HG03354 (cell line): ENCODE measurements around the gene POLR2E.

Source experiments
- ATAC-seq: cut with Tn5 transposase; IDR thresholded peaks from one replicate; pipeline ENCODE4 v1.9.1; 2021; ENCODE audit warnings: mild to moderate bottlenecking; ENCODE audit not compliant: unreplicated experiment, poor library complexity, severe bottlenecking

POLR2E gene

DNA sequence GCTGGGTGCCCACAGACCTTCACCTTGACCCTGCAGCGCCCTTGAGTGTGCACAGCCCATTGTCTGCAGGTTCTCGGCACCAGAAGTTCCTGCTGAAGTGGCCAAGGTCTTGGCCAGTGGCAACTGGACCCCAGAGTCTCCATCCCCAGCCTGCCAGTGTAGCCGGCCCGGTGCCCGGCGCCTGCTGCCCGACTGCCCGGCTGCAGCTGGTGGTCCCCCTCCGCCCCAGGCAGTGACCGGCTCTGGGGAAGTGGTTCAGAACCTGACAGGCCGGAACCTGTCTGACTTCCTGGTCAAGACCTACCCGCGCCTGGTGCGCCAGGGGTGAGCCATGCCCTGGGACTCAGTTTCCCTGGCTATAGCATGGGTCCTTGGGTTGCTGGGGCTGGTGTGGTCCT is 40.1 kb downstream of the POLR2E start:
- ATAC-seq = no peak

DNA sequence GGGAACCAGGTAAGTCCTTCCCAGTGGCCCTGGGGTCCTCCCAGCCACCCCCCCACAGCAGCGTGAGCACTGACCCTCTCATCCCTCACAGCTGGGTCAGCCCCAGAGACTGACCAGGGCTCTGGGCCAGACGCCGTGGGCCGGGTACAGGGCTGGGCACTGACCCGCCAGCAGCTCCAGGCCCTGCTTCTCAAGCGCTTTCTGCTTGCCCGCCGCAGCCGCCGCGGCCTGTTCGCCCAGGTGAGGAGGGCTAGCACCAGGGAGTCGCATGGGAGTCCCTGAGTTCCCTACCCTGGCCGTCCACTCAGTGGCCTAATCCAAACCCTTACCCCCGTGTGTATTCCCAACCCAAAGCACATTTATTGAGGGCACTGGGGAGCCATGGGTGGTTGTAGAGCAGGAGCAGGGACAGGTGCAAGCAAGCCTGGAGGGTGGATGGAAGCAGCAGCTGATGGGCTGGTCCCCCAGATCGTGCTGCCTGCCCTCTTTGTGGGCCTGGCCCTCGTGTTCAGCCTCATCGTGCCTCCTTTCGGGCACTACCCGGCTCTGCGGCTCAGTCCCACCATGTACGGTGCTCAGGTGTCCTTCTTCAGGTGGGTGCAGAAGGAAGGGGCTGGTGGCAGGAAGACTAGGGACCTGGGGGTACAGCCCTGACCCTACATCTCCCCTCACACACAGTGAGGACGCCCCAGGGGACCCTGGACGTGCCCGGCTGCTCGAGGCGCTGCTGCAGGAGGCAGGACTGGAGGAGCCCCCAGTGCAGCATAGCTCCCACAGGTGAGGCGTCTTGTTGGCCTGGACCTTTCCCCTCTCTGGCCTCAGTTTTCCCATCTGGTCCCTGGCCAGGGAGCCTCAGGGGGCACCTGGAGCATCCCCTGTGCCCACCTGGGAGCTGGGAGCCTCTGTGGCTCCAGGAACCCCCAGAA is 40.8 kb downstream of the POLR2E start:
- no peak for ATAC-seq

- no peak for ATAC-seq
These were observed 41.7 kb downstream of the POLR2E start for GRCh38 chr19:1053176-1054101.

GRCh38 chr19:1052349-1052975 is 42.7 kb downstream of the POLR2E start:
- ATAC-seq = no peak

DNA sequence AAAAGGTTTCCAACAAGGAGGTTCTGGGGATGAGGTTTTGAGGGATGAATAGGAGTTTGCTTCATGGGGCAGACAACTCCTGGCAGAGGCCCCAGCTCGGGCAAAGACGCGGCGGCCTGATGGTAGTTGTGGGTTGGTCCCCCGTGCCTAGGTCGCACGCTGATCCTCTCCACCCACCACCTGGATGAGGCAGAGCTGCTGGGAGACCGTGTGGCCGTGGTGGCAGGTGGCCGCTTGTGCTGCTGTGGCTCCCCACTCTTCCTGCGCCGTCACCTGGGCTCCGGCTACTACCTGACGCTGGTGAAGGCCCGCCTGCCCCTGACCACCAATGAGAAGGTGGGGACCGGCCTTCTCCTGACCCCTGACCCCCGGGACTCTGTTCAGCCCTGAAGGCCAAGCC is 43.4 kb downstream of the POLR2E start:
- ATAC-seq = no peak

- ATAC-seq = no peak
These were observed 44.0 kb downstream of the POLR2E start for GRCh38 chr19:1050989-1051788.

DNA sequence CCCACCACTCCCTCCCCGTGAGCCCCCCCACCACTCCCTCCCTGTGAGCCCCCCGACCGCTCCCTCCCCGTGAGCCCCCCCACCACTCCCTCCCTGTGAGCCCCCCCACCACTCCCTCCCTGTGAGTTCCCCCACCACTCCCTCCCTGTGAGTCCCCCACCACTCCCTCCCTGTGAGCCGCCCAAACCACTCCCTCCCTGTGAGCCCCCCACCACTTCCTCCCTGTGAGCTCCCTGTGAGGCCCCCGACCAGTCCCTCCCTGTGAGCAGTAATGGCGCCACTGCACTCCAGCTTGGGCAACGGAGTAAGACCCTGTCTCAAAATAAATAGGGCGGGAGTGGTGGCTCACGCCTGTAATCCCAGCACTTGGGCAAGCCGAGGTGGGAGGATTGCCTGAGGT is 45.4 kb downstream of the POLR2E start:
- ATAC-seq = no peak

DNA sequence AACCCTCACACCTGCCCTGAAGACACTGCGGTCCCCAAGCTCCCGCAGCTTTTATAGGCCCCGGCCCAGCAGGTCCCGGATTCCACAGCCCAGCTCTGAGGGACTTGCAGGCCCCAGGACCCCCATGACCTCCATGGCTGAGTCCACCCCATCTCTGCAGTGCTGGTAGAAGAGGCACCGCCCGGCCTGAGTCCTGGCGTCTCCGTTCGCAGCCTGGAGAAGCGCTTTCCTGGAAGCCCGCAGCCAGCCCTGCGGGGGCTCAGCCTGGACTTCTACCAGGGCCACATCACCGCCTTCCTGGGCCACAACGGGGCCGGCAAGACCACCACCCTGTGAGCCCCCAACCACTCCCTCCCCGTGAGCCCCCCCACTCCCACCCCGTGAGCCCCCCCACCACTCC is 46.1 kb downstream of the POLR2E start:
- ATAC-seq = no peak

GRCh38 chr19:1047696-1048147 is 47.5 kb downstream of the POLR2E start:
- ATAC-seq = no peak

- ATAC-seq = no peak
These were observed 48.1 kb downstream of the POLR2E start for GRCh38 chr19:1046836-1047695.

- no peak for ATAC-seq
These were observed 49.0 kb downstream of the POLR2E start for GRCh38 chr19:1046117-1046626.

DNA sequence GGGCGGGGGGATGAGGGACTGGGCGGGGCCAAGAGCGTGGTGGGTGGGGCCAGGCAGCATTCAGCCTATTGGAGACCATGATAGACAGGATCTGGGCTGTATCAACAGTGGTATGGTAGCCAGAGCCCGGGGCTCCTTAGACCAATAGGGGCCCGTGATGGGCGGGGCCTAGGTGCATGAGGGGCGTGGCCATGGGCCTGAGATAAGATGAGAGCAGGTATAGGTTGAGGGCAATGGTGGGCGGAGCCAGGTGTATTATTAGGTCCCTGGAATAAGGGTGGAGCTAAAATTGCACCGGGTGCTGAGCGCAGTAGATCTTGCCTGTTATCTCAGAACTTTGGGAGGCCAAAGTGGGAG is 50.0 kb downstream of the POLR2E start:
- ATAC-seq = peak; percentile 40

GRCh38 chr19:1042689-1043511 is 52.3 kb downstream of the POLR2E start:
- ATAC-seq = no peak

DNA sequence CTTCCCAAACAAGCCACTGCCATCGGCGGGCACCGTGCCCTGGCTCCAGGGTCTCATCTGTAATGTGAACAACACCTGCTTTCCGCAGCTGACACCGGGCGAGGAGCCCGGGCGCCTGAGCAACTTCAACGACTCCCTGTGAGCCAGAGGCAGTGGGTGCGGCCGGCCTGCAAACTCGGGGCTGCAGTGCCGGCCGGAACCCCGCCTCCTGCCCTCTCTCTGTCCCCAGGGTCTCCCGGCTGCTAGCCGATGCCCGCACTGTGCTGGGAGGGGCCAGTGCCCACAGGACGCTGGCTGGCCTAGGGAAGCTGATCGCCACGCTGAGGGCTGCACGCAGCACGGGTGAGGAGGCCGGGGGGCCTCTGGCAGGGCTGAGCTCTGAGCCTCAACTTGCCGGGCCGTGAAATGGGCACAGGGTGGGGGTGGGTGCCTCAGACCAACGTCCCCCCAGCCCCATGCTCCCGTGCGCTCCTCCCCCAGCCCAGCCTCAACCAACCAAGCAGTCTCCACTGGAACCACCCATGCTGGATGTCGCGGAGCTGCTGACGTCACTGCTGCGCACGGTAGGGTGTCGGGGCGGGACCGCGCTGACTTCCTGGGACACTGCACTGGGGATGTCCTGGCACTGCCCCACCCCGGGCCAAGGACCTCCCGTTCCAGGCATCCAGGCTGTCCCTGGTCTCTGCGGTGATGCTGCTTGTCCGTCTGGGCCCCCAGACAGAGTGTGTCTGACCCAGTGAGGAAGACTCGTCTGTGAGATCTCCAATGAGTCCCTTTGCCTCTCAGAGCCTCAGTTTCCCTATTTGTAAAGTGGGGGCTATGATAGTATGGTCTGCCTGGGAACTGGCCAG is 53.1 kb downstream of the POLR2E start:
- no peak for ATAC-seq

DNA sequence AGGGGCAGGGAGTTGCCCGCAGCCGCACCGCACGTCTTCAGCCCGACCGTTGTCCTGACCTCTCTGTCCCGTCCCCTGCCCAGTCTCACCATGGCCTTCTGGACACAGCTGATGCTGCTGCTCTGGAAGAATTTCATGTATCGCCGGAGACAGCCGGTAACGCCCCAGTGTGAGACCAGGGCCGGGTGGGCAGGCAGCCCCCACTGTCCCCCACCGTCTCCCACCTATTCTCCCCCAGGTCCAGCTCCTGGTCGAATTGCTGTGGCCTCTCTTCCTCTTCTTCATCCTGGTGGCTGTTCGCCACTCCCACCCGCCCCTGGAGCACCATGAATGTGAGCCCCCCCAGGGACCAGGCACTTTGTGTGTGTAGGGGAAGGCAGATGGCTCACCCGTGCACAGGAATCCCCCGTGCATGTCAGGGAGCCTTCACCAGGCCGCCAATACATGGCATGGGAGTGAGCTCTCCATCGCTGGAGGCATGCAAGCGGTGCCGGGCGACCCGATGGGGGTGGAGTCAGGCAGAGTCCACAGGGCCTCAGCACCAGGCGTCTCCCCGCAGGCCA is 53.8 kb downstream of the POLR2E start:
- no peak for ATAC-seq
